Inflammatory macrophage (primary cell): ENCODE results near the gene RTN3.

Experiments
- DNase-seq, 2 donors: peaks; one replicate each; pipeline ENCODE4 v3.0.0-alpha.2; 2020 to 2022

RTN3 gene

DNA sequence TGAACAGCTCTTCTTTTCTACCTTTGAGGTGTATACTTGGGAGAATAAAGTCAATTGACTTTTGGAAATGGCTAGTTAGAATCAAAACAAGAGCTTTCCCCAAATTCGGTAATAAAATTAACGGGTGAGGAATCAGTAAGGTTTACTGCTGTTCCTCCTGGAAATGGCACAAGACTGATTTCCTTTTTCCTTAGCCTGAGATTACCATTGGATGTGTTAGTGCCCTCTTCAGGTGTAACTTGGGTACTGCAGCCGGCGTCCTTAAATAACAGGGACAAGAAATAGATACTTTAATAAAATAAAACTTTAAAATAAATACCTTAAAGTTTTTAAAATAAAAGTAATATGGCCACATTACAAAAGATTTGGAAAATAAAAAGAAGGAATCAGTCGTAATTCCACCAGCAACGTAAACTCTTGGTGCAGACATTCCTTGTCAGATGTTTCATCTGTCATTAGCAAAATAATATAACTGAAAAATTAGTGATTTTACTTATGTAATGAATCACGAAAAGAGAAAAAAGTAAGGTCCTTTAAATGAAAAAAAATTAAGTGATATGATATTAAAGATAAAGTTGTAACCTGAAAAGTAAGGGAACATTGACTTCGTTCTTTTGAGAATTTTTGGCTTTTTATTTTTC is 57.5 kb downstream of the RTN3 start:
- DNase-seq: peak; percentile 84

- no peak for DNase-seq
Measured at GRCh38 chr11:63745304-63746170, 64.2 kb downstream of the RTN3 start.

DNA sequence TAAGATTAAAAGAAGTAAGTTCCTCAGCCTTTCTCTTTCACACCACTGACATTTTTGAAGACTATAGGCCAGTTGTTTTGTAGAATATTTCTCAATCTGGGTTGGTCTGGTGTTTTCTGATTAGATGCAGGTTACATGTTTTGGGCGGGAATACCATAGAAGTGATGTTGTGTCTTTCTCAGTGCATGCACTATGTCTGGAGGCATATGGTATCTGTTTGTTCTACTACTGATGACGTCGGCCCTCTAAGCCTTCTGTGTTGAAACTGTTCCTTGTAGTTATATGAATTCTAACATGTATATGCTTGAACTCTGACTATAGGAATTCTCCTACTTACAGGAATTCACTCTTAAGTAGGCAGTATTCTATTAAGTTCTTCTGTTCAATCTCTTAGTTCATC is 65.7 kb downstream of the RTN3 start:
- DNase-seq: no peak

GRCh38 chr11:63749624-63750023 is 68.3 kb downstream of the RTN3 start:
- no peak for DNase-seq

GRCh38 chr11:63756919-63757761 is 75.8 kb downstream of the RTN3 start:
- no peak for DNase-seq

DNA sequence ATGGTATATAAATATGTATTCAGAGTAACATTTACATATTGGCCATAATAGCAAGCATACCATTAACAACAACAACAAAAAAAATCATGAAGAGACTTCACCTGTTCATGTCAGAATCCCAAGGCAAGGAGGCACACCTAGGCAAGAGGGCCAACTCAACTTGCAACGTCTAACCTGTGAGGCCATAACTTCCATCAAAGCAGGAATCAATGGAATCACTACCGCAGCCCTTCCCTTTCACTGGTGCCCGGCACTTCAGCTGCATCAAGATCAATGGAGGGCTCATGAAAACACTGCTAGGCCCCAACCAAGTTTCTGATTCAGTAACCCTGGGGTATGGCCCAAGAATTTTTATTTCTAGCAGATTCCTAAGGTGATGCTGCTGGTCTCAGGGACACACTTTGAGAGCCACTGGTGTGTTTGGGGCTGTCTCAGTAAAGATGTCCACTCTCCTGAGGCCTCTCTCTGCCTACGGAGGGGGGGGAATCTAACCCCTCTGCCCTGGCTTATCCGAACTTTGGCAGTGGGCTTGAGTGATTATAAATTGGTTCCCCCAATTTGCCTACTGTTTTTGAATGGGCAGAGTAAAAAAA is 79.3 kb downstream of the RTN3 start:
- no peak for DNase-seq

DNA sequence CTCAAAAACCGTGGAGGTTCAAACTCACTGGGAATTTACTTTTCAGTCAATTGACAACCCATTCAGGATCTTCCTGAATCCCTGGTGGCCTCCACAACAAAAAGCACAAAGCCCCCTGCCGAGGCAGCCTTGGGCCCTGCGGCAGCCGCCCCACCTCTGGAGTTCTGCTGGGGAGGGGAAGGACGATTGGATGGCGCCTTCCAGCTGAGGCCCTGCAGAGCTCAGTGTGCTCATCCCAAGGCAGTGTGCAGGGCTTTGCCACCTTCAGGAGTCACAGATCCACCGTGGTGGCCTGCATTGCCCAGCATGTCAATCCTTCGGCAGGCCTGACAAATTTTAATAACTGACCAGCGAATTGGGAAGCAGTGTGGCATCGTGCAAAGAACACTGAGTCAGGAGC is 79.9 kb downstream of the RTN3 start:
- DNase-seq: no peak

- no peak for DNase-seq
Measured at GRCh38 chr11:63761931-63762653, 80.8 kb downstream of the RTN3 start.

DNA sequence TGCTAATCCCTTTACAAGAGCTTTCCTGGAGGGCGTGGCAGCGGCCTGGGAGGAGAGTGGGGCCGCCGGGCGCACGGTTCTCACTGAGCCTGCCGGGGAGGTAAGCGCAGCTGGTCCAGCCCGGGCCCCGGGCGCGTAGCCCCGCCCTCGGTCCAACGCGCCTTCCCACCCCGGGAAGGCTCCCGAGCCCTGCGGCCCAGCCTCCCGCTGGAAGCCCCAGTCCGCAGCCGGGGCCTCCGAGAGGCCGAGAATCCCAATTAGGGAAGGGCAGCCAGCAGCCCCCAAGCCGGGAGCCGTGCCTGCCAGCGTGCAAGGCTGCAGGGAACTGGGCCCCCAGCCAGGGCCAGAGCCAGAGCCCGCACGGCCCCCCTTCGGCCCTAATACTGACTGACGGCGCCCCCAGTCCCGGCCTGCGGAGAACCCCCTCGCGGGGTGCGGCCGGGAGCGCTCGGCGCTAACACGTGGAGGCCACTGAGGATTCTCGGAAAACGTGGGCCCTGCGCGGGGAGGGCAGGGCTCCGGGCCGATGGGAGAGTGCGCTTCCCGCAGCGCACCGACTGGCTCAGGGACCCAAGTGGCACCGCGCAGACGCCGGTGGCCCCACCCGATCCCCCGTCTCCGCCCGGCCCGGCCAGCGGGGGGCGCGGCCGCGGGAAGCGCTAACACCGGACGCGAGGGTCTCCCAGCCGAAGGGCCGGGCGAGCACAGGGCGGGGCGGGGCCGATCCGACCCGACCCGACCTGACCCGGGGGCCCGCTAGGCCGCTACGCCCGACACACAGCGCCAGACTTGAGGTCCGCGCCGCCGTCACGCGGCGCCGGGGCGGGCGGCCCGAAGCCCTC is 81.6 kb downstream of the RTN3 start:
- no peak for DNase-seq

DNA sequence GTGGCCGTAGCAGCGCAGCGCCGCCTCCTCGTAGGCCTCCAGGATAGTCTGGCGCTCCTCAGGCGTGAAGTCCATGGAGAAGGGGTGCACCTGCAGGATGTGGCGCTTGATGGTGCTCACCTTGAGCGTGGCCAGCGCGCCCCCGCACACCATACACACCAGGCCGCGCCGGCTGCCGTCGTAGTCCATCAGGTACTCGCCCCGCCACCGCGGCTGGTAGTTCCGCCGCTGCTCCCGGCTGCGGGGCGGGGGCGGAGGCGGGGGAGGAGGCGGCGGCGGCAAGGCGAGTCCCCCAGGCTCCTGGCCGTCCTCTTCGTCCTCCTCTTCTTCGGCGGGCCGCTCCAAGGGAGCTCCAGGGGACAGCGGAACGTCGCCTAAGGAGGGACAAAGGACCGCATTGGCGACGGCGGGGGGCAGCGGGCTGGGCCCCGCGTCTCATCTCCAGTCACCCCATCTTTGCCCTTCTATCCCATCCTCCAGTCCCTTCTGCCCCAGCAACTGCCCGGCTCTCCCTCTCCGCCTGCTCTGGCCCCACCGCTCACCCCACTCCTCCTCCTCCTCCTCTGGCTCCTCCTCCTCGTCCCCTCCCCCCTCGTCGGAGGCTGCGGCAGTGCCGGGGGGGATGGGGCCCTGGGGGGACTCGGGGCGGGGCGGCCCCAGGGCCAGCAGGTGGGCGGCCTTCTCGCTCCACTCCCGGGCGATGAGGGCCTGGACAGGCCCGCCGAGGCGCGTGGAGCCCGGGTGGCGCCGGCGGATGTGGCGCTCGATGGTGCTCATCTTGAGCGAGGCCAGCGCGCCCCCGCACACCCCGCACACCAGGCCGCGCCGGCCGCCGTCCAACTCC is 82.4 kb downstream of the RTN3 start:
- DNase-seq: no peak

DNA sequence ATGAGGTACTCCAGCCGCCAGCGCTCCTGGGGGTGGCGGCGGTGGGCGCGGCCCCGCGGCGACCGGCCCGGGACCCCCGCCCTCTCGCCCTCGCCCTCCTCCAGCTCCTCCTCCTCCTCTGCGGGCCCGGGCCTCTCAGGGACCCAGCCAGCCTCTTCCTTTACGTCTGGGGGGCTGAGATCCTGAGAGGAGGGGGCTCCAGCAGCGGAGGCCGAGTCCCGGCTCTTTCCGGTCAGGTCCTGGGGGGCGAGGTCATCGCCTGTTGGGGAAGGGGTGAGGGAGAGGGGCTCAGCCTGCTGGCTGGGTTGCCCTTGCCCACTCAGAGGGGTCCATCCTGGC is 83.0 kb downstream of the RTN3 start:
- DNase-seq: no peak

- no peak for DNase-seq
Measured at GRCh38 chr11:63764679-63765647, 83.7 kb downstream of the RTN3 start.

- no peak for DNase-seq
Measured at GRCh38 chr11:63765688-63766241, 84.5 kb downstream of the RTN3 start.

GRCh38 chr11:63766531-63767235 is 85.4 kb downstream of the RTN3 start:
- no peak for DNase-seq

GRCh38 chr11:63767267-63767564 is 85.9 kb downstream of the RTN3 start:
- DNase-seq: no peak

DNA sequence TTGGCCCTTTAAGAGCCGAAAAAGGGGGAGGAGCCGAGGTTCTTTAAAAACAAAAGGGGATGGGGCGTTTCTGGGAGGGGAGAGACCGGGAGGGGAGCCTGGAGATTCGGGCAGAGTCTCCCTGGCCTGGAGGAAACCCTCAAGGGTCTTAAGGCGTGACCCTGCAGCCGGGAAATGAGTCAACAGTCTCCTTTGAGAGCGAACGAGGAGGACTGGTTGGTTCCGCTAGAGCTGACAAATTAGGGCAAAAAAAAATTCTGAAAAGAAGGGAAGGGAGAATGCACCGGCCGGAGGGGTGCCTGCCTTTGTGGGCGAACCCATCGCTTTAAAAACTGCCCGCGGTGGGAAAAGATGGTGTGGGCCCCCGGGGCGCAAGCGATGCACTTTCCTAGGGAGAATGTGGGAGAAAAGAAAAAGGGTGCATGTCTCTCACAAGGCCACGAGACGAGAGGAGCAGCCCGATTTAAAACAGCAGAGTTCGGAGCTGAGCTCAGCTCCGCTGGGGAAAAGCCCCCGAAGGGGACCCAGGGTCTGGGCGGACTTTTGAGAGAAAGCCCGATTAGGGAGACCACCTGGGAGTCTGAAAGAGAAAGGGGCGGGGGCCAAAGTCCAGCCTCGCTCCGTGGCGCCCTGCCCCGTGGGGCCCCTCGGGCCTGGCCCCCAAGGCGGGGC is 86.4 kb downstream of the RTN3 start:
- peak; percentile 38 to 49 for DNase-seq

DNA sequence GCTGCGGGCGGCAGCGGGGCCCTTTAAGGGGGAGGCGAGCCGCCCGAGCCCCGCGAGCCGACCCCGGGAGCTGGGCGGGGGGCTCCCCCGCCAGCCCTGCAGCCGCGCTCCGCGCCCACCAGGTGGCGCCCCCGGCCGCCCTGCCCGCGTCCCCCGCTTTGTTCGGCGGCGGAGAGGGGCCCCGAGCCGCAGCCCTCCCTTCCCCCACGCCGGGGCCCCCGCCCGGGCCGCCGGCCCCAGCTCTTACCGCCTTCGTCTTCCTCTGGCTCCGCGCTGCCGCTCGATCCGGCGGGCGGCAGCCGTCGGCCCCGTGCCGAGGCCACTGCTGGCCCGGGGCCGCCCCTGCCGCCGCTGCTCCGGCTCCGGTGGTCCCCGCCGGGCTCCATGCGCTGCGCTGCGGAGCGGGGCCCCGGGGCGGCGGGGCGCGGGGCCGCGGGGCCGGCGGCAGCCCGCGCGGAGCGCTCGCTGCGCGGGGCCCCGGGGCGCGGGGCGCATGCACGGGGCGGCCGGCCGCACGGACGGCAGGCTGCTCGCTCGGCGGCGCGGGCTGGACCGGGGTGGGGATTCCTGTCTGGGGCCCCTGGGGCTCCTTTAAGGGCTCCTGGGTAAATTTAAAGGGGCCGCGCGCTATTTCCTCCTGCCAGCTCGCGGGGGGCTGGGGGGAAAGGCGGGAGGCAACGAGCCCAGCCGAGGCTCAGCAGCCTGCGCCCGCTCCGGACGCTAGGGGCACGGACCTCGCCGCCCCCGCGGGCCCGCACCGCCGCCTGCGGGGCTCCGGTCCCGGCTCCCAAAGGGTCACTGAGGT is 87.1 kb downstream of the RTN3 start, which contains the start of gene ZFTA:
Gene ZFTA (minus strand): TSS at position 539 of the 805 bp plus-strand sequence. CDS start 153 bp downstream, at position 386.
- DNase-seq: peak in 1 of 2 donors; percentile 13
